A673 (cell line): Measurements from ENCODE around the gene AFF2.

Experiments
- EZH2 ChIP-seq: fragments of 200-600 bp; sonication (generic); IDR thresholded peaks from 2 replicates; pipeline ENCODE4 v1.6.1; 2017; ENCODE audit warnings: borderline replicate concordance, low read depth, mild to moderate bottlenecking, mixed read lengths, antibody characterized with exemption, low read length; ENCODE audit not compliant: poor library complexity, severe bottlenecking
- TF ChIP-seq, protein P1 (sequence below): fragments of 300-800, 200-600 bp; sonication (generic); conservative IDR thresholded peaks from 2 replicates; pipeline ENCODE4 v1.5.1; 2017; ENCODE audit warnings: low read depth, mild to moderate bottlenecking, antibody characterized with exemption, low read length, moderate library complexity, mixed read lengths

DNA sequence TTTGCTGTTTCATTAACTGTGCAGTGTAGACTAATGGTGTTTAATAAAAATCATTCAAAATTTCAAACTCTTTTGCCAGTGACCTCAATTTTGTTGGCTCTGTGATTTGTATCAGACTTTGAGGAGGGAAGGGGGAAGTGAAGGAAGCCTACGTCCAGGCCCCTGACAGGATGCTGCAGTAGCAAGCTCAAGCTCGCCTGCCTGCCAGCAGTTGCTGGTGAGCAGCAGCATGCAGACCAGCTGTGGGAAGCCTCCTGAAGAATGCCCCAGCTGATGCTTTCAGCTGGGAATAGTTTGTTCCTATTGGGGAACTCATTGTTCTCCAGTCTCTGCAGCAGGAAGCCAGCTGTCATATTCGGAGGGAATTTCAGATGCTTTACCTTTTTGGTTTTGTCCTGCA is 495.2 kb downstream of the AFF2 start:
- TF ChIP-seq, protein P1, sequence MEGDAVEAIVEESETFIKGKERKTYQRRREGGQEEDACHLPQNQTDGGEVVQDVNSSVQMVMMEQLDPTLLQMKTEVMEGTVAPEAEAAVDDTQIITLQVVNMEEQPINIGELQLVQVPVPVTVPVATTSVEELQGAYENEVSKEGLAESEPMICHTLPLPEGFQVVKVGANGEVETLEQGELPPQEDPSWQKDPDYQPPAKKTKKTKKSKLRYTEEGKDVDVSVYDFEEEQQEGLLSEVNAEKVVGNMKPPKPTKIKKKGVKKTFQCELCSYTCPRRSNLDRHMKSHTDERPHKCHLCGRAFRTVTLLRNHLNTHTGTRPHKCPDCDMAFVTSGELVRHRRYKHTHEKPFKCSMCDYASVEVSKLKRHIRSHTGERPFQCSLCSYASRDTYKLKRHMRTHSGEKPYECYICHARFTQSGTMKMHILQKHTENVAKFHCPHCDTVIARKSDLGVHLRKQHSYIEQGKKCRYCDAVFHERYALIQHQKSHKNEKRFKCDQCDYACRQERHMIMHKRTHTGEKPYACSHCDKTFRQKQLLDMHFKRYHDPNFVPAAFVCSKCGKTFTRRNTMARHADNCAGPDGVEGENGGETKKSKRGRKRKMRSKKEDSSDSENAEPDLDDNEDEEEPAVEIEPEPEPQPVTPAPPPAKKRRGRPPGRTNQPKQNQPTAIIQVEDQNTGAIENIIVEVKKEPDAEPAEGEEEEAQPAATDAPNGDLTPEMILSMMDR, result no peak
- no peak for TF ChIP-seq EZH2
